Stimulated activated CD4-positive, alpha-beta T cell treated with anti-CD3 and anti-CD28 coated beads, Interleukin-4, amount 100 ng/mL, for 48 hours (primary cell): ENCODE measurements around the gene ABCB11.
"Not testable (repeated sequence)": the region's sequence is repeated elsewhere in the genome, so short reads cannot be mapped to it uniquely, and the experiment has no call there.

Source experiments
- DNase-seq, 2 donors: peaks; one replicate each; pipeline ENCODE4 v3.0.0-alpha.2; 2020; ENCODE audit warnings: low read depth in 2 of 2

Gene ABCB11

DNA sequence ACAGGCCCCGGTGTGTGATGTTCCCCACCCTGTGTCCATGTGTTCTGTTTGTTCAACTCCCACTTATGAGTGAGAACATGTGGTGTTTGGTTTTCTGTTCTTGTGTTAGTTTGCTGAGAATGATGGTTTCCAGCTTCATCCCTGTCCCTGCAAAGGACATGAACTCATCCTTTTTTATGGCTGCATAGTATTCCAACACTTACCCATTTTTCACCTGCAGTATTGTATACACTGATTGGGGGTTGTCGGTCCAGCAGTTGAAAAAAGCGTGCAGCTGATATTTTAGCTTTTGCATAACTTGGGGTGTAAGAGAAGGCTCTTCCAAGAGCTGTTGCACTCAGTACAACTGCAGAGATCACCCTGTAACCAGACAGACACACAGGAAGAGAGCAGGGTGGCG, 99.0 kb downstream of the ABCB11 start:
- DNase-seq, result not testable (repeated sequence)

GRCh38 chr2:168930242-168930641, 100.9 kb downstream of the ABCB11 start:
- DNase-seq, result no peak

GRCh38 chr2:168929031-168929430, 102.1 kb downstream of the ABCB11 start:
- DNase-seq, result no peak

- DNase-seq, result no peak
Measured at GRCh38 chr2:168928113-168928831, 102.9 kb downstream of the ABCB11 start.

DNA sequence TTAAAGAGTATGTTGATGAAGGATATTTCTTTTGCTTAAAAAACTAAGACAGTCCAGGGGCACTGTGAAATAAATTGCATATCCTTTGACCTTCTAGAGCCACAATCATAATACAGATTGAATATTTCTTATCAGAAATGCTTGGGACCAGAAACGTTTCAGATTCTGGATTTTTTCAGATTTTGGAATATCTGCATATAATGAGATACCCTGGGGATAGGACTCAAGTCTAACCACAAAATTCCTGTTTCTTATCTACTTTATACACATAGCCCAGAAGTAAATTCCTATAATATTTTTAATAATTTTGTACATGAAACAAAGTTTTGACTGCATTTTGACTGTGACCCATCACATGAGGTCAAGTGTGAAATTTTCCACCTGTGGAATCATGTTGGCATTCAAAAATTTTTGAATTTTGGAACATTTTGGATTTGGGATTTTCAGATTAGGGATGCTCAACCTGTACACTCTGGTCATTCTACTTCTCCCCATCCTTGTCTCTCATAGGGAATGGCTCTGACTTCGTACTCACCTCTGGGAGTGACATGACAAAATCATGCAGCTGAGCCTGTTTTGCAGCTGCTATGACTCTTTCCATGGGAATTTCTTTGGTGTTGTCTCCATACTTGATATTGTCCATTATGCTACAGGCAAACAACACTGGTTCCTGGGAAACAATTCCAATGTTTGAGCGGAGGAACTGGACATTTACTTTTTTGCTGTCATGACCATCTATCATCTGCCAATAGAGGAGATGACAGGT, 104.3 kb downstream of the ABCB11 start:
- no peak for DNase-seq

DNA sequence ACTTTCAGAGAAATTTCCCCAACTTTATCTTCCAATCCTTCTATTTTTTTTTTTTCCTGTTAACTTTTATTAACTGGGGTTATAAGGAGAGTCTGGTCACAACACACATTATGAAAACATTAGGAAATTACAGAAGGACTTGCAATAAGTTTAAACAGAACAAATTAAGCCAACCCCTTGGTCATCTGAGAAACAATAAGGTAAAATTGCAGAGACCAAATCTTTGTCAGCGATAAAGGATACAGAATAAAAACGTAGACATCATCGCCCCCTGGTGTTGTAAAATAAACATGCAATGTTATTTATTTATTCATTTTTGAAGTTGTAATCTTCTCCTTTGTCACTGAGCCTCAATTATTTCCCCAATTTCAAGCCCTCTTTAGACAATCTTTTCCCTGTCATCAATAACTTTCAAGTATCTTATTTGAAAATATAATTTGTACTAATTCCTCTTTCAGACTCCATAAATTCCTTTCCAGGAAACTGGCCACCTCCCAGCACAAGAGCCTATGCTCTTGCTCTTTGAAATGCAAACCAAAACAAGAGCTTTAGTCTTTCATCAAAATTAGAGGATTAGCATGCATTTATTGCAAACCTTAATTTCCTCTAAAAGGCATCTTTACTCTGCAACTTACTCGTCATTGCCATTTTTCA, 110.5 kb downstream of the ABCB11 start:
- no peak for DNase-seq

DNA sequence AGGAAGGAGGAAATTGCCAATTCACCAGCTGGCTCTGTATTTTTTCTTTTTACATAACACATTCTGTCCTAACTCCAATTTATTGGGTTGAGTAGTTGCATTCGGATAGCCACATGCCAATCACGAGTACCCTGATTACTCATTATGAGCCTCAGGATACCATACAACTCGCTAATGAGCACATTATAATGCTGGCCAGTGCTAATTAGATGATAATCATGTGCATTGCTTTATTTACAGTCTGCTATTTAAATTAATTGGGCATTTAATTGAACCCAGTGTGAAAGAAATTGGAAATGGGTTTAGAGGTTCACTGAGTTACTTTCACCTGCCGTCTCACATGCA, 114.8 kb downstream of the ABCB11 start:
- DNase-seq, result no peak

DNA sequence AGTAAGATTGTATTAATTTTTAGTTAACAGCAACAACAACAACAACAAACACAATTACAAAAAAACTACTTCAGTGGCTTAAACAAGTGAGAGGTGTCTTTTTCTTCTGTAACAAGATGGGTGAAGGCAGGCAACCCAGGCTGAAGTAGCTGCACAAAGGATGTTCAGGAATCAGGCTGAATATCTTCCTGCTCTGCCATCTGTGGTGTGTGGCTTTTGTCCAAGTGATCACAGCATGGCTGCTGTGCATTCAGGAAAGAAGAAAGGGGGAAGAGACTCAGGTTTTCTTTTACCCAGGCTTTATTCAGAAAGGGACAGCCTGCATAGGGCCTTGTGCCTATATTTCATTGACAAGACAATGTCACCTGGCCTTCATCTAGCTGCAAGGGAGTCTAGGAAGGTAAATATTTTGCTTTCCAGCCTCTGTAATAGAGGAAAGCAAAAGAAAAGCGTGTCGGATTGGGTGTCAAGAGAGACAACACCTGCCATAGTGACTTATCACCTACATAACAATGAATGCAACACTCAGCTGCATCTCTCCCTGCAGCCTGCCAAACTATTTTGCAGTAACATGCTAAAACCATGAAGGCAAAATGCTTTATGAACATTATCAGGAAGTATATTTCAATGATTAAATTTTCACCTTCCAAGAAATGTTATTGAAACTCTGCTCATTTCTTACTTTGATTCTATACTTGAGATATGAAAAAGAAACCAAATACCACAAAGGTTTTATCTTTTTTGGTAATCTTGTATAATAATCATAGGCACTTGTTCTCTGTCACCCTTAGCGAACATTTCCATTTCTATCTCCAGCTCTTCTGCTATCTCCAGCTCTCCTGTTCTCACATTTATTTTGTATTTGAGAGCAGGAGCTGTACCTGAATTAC, 115.4 kb downstream of the ABCB11 start:
- DNase-seq, result no peak

DNA sequence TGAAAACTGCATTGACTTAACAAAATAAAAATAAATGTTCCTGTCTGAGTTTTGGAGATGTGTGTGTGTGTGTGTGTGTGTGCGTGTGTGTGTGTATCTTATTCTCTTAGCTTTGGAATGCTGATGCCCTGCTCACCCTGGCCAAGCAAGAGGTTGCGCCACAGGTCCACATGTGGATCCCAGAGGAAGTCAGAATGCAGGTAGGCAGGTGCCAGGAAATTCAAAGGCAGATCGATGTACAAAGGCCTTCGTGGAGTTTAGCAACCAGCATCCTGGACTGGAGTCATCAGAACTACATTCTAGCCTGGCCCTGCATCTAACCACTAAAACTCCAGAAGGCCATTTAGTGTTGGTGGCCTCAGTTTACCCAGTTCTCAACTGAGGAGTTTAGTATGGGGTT, 117.6 kb downstream of the ABCB11 start:
- no peak for DNase-seq

DNA sequence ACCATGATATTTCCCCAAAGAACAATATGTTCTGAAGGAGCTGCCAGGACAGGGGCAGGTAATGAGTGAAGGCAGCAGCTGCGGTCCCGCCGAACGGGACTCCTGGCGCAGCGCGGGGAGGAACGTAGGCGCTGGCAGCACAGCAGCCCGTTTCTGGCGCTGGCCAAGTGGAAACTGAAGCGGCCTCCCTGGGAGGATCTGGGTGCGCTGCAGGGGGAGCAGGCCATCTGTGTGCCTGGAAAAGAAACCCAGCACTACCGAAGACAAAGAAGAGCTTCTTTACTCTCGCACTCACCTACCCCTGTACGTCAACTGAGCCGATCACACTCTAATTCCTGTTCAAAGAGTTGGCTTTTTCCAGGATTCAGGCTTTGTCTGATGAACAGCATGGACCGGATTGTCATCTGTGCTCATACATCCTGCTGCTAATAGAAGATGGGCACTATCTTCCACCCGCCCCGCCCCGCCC, 118.2 kb downstream of the ABCB11 start:
- no peak for DNase-seq

GRCh38 chr2:168912466-168912865, 118.7 kb downstream of the ABCB11 start:
- no peak for DNase-seq

DNA sequence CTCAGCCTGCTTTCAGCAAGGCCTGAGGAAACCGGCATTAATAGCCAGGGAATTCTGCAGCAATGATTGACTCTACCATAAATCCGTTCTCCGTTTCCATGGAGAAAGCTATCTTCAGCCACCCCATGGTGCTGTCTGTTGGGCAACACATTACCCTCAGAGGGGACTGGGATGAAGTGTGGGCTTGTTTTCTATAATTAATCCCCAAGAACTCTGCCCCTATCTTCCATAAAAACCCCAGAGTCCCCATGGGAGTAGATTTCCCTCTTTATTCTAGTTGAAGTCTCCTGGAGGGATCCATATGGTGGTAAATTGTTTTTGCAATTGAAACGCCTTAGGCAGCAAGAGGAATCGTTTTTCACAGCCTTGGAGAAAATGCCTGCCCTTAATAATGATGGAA, 120.8 kb downstream of the ABCB11 start:
- DNase-seq, result no peak

DNA sequence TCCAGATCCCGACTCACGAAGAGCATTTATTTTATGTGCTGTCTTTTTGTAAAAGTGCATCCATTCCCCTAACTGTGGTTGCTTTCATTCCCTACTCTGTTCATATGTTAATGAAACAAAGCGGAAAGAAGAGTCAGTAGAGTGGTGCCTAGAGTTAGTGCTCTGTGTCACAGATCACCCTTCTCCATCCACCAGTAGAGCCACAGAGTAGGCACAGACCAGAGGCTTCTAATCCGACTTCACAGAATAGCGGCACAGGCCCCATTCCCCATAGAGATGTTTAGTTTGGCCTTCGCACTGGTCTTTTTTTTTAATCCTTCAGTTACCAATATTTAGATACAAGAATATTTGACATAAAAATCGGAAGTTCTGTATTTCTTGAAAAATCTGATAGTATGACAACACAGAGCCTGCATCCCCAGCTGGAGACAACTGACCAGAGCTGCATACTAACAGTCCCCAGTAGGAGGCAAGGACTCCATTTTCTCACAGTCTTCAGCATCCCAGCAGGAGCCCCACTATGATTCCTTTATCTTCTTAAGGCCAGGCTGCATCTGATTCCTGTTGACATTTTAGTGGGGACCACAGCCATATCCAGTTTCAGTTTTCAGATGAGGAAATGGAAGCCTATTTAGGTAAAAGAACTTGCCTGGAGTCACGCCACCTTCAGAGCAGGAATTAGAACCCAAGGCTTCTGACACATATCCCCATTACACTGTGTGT, 123.0 kb downstream of the ABCB11 start:
- no peak for DNase-seq

DNA sequence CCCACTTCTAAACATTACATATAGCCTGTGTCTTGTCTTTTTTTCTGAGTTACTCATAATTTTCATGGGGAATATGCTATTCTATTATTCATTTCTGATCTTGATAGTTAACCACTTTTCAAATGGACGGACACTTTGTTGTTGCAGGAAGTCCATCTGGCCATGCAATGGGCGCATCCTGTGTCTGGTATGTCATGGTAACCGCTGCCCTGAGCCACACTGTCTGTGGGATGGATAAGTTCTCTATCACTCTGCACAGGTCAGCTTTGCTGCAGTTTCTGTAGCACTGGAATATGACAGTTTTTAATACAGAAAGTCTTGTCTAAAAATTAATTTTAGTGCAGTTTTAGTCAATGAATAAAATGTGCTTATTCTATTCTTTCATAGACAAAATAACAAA, 126.8 kb downstream of the ABCB11 start:
- no peak for DNase-seq

GRCh38 chr2:168903888-168904287, 127.2 kb downstream of the ABCB11 start:
- no peak for DNase-seq

DNA sequence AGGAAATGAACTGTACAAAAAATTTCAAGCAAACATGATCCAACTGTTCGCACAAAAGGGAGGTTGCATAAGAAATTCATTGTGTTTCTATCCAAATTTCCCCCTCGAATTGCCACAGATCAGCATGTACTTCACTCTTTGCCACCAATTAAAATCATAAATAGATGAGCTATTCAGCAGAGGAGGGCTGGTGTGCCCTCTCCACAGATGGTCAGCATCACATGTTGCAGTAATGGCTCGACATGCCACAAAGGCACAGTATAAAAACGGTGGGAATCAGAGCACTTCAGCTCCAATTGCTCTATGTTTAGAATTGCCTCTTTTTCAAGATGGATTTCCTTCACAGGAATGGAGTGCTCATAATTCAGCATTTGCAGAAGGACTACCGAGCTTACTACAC, 130.1 kb downstream of the ABCB11 start, which contains the start of gene G6PC2:
Gene G6PC2, plus strand, starts transcription at position 289 of the 400 bp plus-strand sequence. Its CDS starts 41 bp downstream, at position 330.
- DNase-seq, result no peak

- DNase-seq, result no peak
Measured at GRCh38 chr2:168897449-168897848, 133.7 kb downstream of the ABCB11 start.

DNA sequence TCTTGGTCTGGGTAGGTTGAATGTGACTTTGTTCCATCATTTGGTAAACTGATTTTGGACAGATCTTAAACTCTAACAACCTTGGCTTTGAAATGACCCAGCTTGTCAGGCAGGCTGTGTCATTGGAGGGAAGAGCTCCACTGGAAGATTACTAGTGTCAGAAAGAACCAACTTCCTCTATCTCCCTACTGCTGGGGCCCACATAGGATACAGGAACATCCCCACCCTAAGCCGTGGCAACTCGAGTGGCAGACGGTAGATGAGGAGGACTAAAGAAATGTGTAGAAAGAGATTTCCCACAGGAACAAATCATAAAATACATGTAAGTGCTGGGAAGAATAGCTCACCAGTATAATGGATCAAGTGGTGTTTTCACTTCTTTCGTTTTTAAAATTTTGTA, 134.3 kb downstream of the ABCB11 start:
- DNase-seq, result no peak

GRCh38 chr2:168895771-168896170, 135.4 kb downstream of the ABCB11 start:
- DNase-seq, result no peak

DNA sequence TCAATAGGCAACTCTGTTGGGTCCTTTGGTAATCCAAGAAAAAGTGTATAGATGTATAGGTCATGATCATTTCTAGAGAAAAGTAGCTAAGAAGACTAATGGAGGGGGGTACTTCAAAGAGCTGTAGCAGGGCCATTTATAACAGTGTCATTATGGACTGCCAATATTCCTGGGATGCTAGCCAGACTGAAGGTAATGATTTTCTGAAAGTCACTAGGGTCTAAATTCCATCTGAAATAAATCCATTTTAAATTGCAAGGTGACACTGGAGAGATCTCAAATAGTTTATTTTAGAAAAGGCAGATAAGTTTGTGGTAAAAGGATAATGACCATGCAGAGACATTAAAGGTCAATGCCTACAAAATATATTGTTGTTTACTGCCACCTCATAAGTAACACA, 136.4 kb downstream of the ABCB11 start:
- DNase-seq, result no peak

- DNase-seq, result no peak
Measured at GRCh38 chr2:168894101-168894500, 137.0 kb downstream of the ABCB11 start.
